Ascending aorta (tissue), 2 donors: Measurements from ENCODE around the gene ARCN1. TPM values are rescaled to one million over a fixed set of nuclear protein-coding genes. Genes with fewer than 3 reads are reported as not detected.

ENCODE experiments used
- DNase-seq, 2 donors: peaks; one replicate each; pipeline ENCODE4 v3.0.0-alpha.2; 2019; ENCODE audit warnings: low spot score in 2 of 2
- H3K27ac ChIP-seq, 2 donors: fragments of 200-600 bp; sonication (generic); one replicate each; pipeline ENCODE4 v1.5.1; 2016 to 2017; ENCODE audit warnings: mild to moderate bottlenecking in 1 of 2
- H3K27me3 ChIP-seq: fragments of 200-600 bp; sonication (generic); one replicate; pipeline ENCODE4 v1.5.1; 2017
- H3K36me3 ChIP-seq, 2 donors: fragments of 200-600 bp; sonication (generic); one replicate each; pipeline ENCODE4 v1.5.1; 2016
- H3K4me1 ChIP-seq, 2 donors: fragments of 200-600 bp; sonication (generic); one replicate each; pipeline ENCODE4 v1.5.1; 2016 to 2017; ENCODE audit warnings: mild to moderate bottlenecking in 1 of 2
- H3K4me3 ChIP-seq, 2 donors: fragments of 200-600 bp; sonication (generic); one replicate each; pipeline ENCODE4 v1.5.1; 2016 to 2017; ENCODE audit warnings: mild to moderate bottlenecking in 1 of 2
- H3K9me3 ChIP-seq, 2 donors: fragments of 200-600 bp; sonication (generic); one replicate each; pipeline ENCODE4 v1.5.1; 2016
- CTCF ChIP-seq, 3 experiments: fragments of 200-600 bp in 2 of 3; fragments of 450-650 bp in 1 of 3; sonication (generic) in 2 of 3; IDR thresholded peaks; one replicate each; pipeline ENCODE4 v1.5.1; 2016 to 2019; ENCODE audit warnings: antibody characterized with exemption in 3 of 3, mild to moderate bottlenecking in 1 of 3, moderate library complexity in 1 of 3
- intact Hi-C: fragments of 100-400 bp; cut with DNase I; formaldehyde crosslinking; loops from one replicate; pipeline ENCODE4 v1.15.1; 2023
- total RNA-seq: library from RNA; depleted of rRNA; stranded (reverse); fragments of >200 nt; gene quantifications from one replicate; pipeline ENCODE4 v1.1.0, GENCODE V29; 2016

The ARCN1 gene
- total RNA-seq, 1 donor from 2014 or later = 93.8 TPM

- Histone ChIP-seq H3K27me3 (no peaks in the 10 kb centered on the region), H3K36me3 (peaks cover 4 to 7% of the 10 kb centered on the region in 2 donors), H3K9me3 (no peaks in the 10 kb centered on the region), H3K27ac (peak within 1 kb of the TSS; percentile 94 to 99), H3K4me3 (peak within 1 kb of the TSS; percentile 77), H3K4me1 (peaks cover 14 to 59% of the 10 kb centered on the region in 2 donors)
- TF ChIP-seq CTCF (IDR thresholded peaks at IDR 0.05) = peak; percentile 24 to 66 (median 50)
- intact Hi-C loops = loop anchor here (1.0 to 2.0 kb wide), 4 partner anchors 14 to 51 kb away; partner anchors contain the start of gene IFT46
- peak in 1 of 2 donors; percentile 83 for DNase-seq
These were observed 35.5 kb downstream of the ARCN1 start, which contains the start of gene PHLDB1 for GRCh38 chr11:118607401-118608359. Gene PHLDB1 (plus strand): TSS chr11:118607615. CDS start chr11:118613837, 6,222 bp downstream.

GRCh38 chr11:118608360-118609227, 36.4 kb downstream of the ARCN1 start:
- DNase-seq = peak in 1 of 2 donors; percentile 94
- TF ChIP-seq CTCF (IDR thresholded peaks at IDR 0.05) = no peak
- no peaks in the 10 kb centered on the region for H3K9me3 ChIP-seq
- intact Hi-C loops = loop anchor here (1.0 to 2.0 kb wide), 4 partner anchors 13 to 50 kb away; partner anchors contain the start of gene IFT46
- peak overlapping the region; percentile 94 to 99 for H3K27ac ChIP-seq
- peaks cover under 1 to 3% of the 10 kb centered on the region in 2 donors for H3K36me3 ChIP-seq
- no peaks in the 10 kb centered on the region for H3K27me3 ChIP-seq
- peak overlapping the region; percentile 77 for H3K4me3 ChIP-seq
- H3K4me1 ChIP-seq = peaks cover 14 to 61% of the 10 kb centered on the region in 2 donors

GRCh38 chr11:118609380-118610224, 37.4 kb downstream of the ARCN1 start:
- H3K9me3 ChIP-seq = no peaks in the 10 kb centered on the region
- peak overlapping the region; percentile 94 to 99 for H3K27ac ChIP-seq
- intact Hi-C loops = loop anchor here (2.0 kb wide), 4 partner anchors 15 to 49 kb away; partner anchors contain the start of gene IFT46
- H3K27me3 ChIP-seq = no peaks in the 10 kb centered on the region
- DNase-seq = peak in 1 of 2 donors; percentile 70
- TF ChIP-seq CTCF (IDR thresholded peaks at IDR 0.05) = no peak
- peaks cover 11 to 13% of the 10 kb centered on the region in 2 donors for H3K36me3 ChIP-seq
- H3K4me3 ChIP-seq = peak overlapping the region; percentile 77
- H3K4me1 ChIP-seq = peaks cover 14 to 58% of the 10 kb centered on the region in 2 donors

GRCh38 chr11:118610225-118610772, 38.1 kb downstream of the ARCN1 start:
- peaks cover 12 to 52% of the 10 kb centered on the region in 2 donors for H3K4me1 ChIP-seq

More at GRCh38 chr11:118610225-118610772, 38.1 kb downstream of the ARCN1 start:
- H3K36me3 ChIP-seq = peaks cover 16 to 17% of the 10 kb centered on the region in 2 donors
- no peaks in the 10 kb centered on the region for H3K27me3 ChIP-seq
- no peak for TF ChIP-seq CTCF (IDR thresholded peaks at IDR 0.05)
- H3K27ac ChIP-seq = peak overlapping the region; percentile 94 to 99
- DNase-seq = peak in 1 of 2 donors; percentile 63
- H3K9me3 ChIP-seq = no peaks in the 10 kb centered on the region
- intact Hi-C loops = loop anchor here (2.0 kb wide), 1 partner anchor 15 kb away; no protein-coding TSS in a partner anchor
- H3K4me3 ChIP-seq = peak overlapping the region; percentile 64 to 77
